Esophagus muscularis mucosa (tissue), 4 donors: Measurements from ENCODE around the gene FADD. TPM values are rescaled to one million over a fixed set of nuclear protein-coding genes. Genes with fewer than 3 reads are reported as not detected.

ENCODE experiments used
- DNase-seq: peaks from one replicate; pipeline ENCODE4 v3.0.0-alpha.2; 2017; ENCODE audit errors: extremely low spot score
- H3K27ac ChIP-seq, 4 donors: fragments of 200-600 bp; sonication (generic); replicated peaks in 1 of 4; 1 replicate in 3 of 4; 2 replicates in 1 of 4; pipeline ENCODE4 v1.5.1; 2016 to 2019; ENCODE audit warnings: mild to moderate bottlenecking in 1 of 4
- H3K27me3 ChIP-seq, 4 donors: fragments of 200-600 bp; sonication (generic); one replicate each; pipeline versions ENCODE4 v1.5.1 to v1.6.0; 2016 to 2019
- H3K36me3 ChIP-seq, 4 donors: fragments of 200-600 bp; sonication (generic); one replicate each; pipeline ENCODE4 v1.5.1; 2016 to 2019
- H3K4me1 ChIP-seq, 4 donors: fragments of 200-600 bp; sonication (generic); one replicate each; pipeline ENCODE4 v1.5.1; 2016 to 2019
- H3K4me3 ChIP-seq, 4 donors: fragments of 200-600 bp; sonication (generic); 1 replicate in 2 of 4; 2 replicates in 2 of 4; pipeline ENCODE4 v1.5.1; 2016 to 2019; ENCODE audit warnings: mild to moderate bottlenecking in 4 of 4, moderate library complexity in 1 of 4
- H3K9me3 ChIP-seq, 4 donors: fragments of 200-600 bp; sonication (generic); 1 replicate in 3 of 4; 2 replicates in 1 of 4; pipeline ENCODE4 v1.5.1; 2016 to 2019
- CTCF ChIP-seq, 3 experiments: fragments of 200-600 bp in 2 of 3; fragments of 450-650 bp in 1 of 3; sonication (generic) in 2 of 3; IDR thresholded peaks; one replicate each; pipeline ENCODE4 v1.5.1; 2017 to 2019; ENCODE audit warnings: antibody characterized with exemption in 3 of 3, mild to moderate bottlenecking in 2 of 3, moderate library complexity in 1 of 3
- EP300 ChIP-seq: sonication (generic); formaldehyde crosslinking; IDR thresholded peaks from one replicate; pipeline ENCODE4 v1.6.1; 2017; ENCODE audit warnings: antibody characterized with exemption
- POLR2A ChIP-seq: fragments of 450-650 bp; IDR thresholded peaks from one replicate; pipeline ENCODE4 v1.6.1; 2017; ENCODE audit warnings: antibody characterized with exemption, moderate library complexity, mild to moderate bottlenecking, low read depth
- POLR2AphosphoS5 ChIP-seq, 2 donors: sonication (generic); formaldehyde crosslinking; IDR thresholded peaks; one replicate each; pipeline ENCODE4 v1.6.1; 2017; ENCODE audit warnings: antibody characterized with exemption in 2 of 2
- WGBS: methylation state at CpG from one replicate; pipeline ENCODE4 v1.1.5; 2018; 5-methylcytosine and 5-hydroxymethylcytosine counted together
- intact Hi-C: fragments of 100-400 bp; cut with DNase I; formaldehyde crosslinking; loops from one replicate; pipeline ENCODE4 v1.15.1; 2023
- total RNA-seq, 4 donors: library from RNA; depleted of rRNA; stranded (reverse); fragments of >200 nt; gene quantifications; one replicate each; pipeline versions ENCODE4 v1.1.0 to v1.2.1, GENCODE V29; 2016

Gene FADD
- total RNA-seq, 4 donors from 2014 or later, result 14.5 to 33.3 (median 21.5) TPM

- WGBS, result 81% methylated on average over 10 of the region's 15 CpGs
- intact Hi-C loops, result no loop called here
- TF ChIP-seq CTCF (IDR thresholded peaks at IDR 0.05) (no peak), POLR2A (no peak), EP300 (no peak), POLR2AphosphoS5 (IDR thresholded peaks at IDR 0.05) (no peak)
Measured at GRCh38 chr11:70187771-70188170, 15.3 kb upstream of the FADD start.

GRCh38 chr11:70189622-70190021 lies 13.5 kb upstream of the FADD start:
- peaks cover 0 to 3% (median 0%) of the 10 kb centered on the region in 4 donors for H3K36me3 ChIP-seq
- TF ChIP-seq EP300 (no peak), POLR2A (no peak), CTCF (IDR thresholded peaks at IDR 0.05) (no peak), POLR2AphosphoS5 (IDR thresholded peaks at IDR 0.05) (no peak)
- no peaks in the 10 kb centered on the region for H3K9me3 ChIP-seq
- H3K27ac ChIP-seq, result no peak overlapping the region
- intact Hi-C loops, result no loop called here
- WGBS, result 90% methylated on average over 11 of the region's 11 CpGs
- peaks cover 0 to 8% (median 1%) of the 10 kb centered on the region in 4 donors for H3K4me1 ChIP-seq
- H3K27me3 ChIP-seq, result peaks cover 0 to 32% (median 3%) of the 10 kb centered on the region in 4 donors
- DNase-seq, result no peak
- no peak overlapping the region for H3K4me3 ChIP-seq

More at GRCh38 chr11:70187771-70188170, 15.3 kb upstream of the FADD start:
- Histone ChIP-seq H3K27me3 (peaks cover 0 to 25% (median 0%) of the 10 kb centered on the region in 4 donors), H3K4me3 (no peak overlapping the region), H3K27ac (no peak overlapping the region), H3K36me3 (peaks cover 0 to 3% (median 0%) of the 10 kb centered on the region in 4 donors), H3K4me1 (peaks cover 0 to 8% (median 1%) of the 10 kb centered on the region in 4 donors), H3K9me3 (no peaks in the 10 kb centered on the region)
- no peak for DNase-seq

GRCh38 chr11:70191495-70192140 lies 11.5 kb upstream of the FADD start:
- no peak overlapping the region for H3K4me3 ChIP-seq
- intact Hi-C loops, result loop anchor here (2.0 kb wide), 1 partner anchor 507 kb away; no protein-coding TSS in a partner anchor
- no peaks in the 10 kb centered on the region for H3K36me3 ChIP-seq
- no peak for DNase-seq
- 16% methylated on average over 18 of the region's 22 CpGs for WGBS
- H3K4me1 ChIP-seq, result peaks cover 0 to 8% (median 3%) of the 10 kb centered on the region in 4 donors
- H3K27me3 ChIP-seq, result peaks cover 0 to 32% (median 3%) of the 10 kb centered on the region in 4 donors
- TF ChIP-seq EP300 (no peak), POLR2A (no peak), CTCF (IDR thresholded peaks at IDR 0.05) (peak; percentile 71 to 80 (median 71))
- H3K9me3 ChIP-seq, result no peaks in the 10 kb centered on the region
- no peak overlapping the region for H3K27ac ChIP-seq

GRCh38 chr11:70192666-70193410 lies 10.3 kb upstream of the FADD start:
- intact Hi-C loops, result loop anchor here (2.0 kb wide), 1 partner anchor 508 kb away; no protein-coding TSS in a partner anchor
- Histone ChIP-seq H3K9me3 (no peaks in the 10 kb centered on the region), H3K27ac (no peak overlapping the region), H3K27me3 (peaks cover 0 to 26% (median 3%) of the 10 kb centered on the region in 4 donors), H3K4me3 (no peak overlapping the region), H3K4me1 (peaks cover 0 to 8% (median 3%) of the 10 kb centered on the region in 4 donors), H3K36me3 (no peaks in the 10 kb centered on the region)
- no peak for DNase-seq
- WGBS, result 90% methylated on average over 12 of the region's 15 CpGs
- TF ChIP-seq CTCF (IDR thresholded peaks at IDR 0.05) (no peak), POLR2A (no peak), POLR2AphosphoS5 (IDR thresholded peaks at IDR 0.05) (no peak), EP300 (no peak)
